Choroid plexus epithelial cell (primary cell): Measurements from ENCODE around the gene CAPN15.

ENCODE experiments used
- DNase-seq: peaks from one replicate; pipeline ENCODE4 v3.0.0-alpha.2; 2010; ENCODE audit warnings: low read depth
- H3K4me3 ChIP-seq: 2 replicates; pipeline ENCODE4 v1.5.1; 2011; ENCODE audit warnings: low read depth, mild to moderate bottlenecking, control low read depth, low read length, moderate library complexity
- TF ChIP-seq, protein P1 (sequence below): conservative IDR thresholded peaks from 2 replicates; pipeline ENCODE4 v1.5.1; 2011; ENCODE audit warnings: low read depth, mild to moderate bottlenecking, control low read depth, inconsistent platforms, low read length, moderate library complexity

CAPN15 gene

DNA sequence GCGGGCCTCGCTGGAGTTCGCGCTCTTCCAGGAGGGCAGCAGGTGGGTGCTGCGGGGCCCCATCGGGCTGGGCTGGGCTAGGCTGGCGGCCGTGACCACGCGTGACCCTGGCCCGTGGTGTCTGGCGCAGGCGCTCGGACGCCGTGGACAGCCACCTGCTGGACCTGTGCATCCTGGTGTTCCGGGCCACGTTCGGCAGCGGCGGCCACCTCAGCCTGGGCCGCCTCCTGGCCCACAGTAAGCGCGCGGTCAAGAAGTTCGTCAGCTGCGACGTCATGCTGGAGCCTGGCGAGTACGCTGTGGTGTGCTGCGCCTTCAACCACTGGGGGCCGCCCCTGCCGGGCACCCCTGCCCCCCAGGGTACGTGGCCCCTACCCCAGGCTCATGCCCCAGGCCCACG lies 24.7 kb downstream of the CAPN15 start:
- no peak for DNase-seq
- TF ChIP-seq, protein P1, sequence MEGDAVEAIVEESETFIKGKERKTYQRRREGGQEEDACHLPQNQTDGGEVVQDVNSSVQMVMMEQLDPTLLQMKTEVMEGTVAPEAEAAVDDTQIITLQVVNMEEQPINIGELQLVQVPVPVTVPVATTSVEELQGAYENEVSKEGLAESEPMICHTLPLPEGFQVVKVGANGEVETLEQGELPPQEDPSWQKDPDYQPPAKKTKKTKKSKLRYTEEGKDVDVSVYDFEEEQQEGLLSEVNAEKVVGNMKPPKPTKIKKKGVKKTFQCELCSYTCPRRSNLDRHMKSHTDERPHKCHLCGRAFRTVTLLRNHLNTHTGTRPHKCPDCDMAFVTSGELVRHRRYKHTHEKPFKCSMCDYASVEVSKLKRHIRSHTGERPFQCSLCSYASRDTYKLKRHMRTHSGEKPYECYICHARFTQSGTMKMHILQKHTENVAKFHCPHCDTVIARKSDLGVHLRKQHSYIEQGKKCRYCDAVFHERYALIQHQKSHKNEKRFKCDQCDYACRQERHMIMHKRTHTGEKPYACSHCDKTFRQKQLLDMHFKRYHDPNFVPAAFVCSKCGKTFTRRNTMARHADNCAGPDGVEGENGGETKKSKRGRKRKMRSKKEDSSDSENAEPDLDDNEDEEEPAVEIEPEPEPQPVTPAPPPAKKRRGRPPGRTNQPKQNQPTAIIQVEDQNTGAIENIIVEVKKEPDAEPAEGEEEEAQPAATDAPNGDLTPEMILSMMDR = no peak
- no peak overlapping the region for H3K4me3 ChIP-seq

DNA sequence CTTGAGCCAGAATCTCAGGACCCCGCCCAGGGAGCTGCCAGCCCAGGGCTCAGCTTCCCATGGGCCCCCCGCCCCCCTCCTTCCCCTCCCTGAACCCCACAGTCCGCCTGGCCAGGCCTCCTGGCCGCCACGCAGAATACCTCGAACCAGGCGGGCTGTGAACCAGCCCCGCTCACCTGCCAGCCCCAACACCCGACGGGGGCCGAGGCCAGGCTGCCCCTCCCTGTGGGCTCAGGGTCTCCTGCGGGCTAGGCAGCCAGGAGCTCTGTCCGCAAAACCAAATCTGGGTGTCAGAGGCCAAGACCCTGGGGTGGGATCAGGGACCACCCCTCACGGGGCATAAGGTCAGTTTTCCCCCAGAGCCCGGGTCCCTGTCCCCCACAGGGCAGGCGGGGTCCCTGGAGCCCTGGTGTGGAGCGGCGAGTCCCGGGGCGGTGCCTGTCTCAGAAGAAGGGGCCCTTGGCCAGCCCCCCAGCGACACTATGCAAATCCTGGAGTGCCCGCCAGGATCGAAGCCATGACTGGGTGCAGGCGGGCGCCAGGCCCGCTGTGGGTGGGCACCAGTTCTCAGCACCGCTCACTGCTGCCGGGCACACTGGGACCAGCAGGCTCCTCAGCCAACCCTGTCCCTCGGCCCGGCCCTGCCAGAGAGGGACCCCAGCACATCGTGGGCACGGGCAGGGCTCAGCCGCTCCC lies 26.2 kb downstream of the CAPN15 start:
- DNase-seq = no peak
- no peak overlapping the region for H3K4me3 ChIP-seq
- TF ChIP-seq, protein P1 = no peak

DNA sequence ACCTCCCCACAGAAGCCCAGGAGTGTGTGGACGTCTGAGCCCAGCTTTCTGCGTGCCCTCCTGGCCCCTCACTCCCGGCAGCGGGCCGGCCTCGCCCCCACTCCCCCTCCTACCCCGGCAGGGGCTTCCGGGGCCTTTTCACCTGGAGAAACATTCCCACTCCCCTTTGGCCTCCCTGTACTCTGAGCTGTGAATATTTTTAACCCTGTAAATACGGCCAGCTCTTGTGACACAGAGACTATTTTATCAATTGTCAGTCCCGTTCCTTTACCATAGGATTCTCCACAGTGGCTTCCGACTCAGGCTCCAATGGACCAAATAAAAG lies 26.7 kb downstream of the CAPN15 start:
- TF ChIP-seq, protein P1 = no peak
- DNase-seq = no peak
- no peak overlapping the region for H3K4me3 ChIP-seq

DNA sequence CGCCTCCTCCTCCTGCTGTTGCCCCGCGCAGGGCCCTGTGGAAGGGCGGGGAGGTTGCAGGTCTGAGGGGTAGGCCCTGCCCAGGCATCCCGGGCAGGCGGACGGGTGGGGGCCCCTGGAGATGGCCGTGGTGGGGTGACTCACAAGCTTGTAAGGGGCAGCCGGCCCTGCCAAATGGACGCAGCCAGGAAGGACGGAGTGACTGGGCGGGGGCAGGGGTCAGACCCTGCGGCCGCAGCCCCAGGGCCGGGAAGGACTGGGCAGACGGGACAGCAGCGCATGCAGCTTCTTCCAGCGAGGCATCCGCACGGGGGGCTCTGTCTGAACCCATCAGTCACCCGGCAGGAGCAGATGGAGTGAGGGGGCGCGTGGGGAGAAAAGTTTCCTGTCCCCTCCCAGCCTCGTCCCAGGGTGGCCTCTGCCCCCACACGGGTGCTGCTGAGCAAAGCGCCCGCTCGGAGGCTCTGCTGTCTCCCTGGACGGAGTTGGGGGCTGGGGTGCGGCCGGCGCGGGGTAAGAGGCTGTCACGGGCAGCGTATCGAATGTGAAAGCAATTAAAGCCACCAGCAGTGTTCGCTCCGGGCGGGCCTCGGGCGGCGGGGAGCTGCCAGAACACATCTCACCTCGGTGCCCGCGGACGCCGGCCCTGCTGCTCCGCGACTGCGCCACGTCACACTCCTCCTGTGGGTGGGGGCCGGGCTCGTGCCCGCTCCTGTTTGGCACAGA lies 27.3 kb downstream of the CAPN15 start:
- H3K4me3 ChIP-seq = no peak overlapping the region
- DNase-seq = no peak
- TF ChIP-seq, protein P1 = no peak

DNA sequence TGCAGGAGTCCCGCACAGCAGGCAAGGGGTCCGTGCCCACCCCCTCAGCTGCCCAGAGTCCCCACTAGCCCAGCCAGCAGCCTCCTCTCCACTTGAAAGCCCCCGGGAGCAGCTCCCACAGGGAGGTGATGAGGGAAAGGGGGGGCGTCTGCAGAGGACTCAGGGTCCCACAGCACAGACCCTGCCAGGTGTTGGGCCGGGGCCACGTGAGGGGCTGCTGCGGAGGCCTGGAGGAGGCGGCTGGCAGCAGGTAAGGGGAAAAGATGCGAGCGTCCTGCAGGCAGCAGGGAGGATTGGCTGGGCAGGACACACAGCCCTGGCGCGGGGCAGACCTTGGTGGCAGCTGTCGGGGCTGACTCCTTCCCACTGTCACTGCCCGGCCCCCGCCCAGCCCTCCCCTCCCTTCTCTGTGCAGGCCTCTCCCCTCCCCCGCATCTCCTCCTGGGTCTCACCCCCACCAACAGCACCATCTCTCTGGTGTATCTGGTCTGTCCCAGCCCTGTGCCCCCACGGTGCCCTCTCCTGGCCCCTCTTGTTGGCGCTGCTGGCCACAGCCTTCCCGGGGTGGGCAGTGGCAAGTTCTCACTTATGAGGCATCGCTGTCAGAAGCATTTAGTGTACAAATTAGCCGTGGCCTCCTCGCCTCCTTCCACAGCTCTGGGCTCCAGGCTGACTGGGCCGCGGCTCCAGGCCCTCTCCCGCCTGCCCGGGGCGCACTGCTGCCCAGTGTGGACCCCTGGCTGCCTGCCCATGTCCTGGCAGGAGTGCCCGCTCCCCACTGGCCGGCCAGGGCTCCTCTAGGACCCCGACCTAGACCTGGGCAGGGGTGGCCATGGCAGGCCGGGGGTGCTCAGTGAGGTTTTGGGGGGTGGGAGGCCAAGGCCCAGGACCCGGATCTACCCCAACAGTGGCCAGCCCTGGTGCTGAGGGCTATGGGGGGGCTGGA lies 28.3 kb downstream of the CAPN15 start:
- DNase-seq = no peak
- H3K4me3 ChIP-seq = no peak overlapping the region
- TF ChIP-seq, protein P1 = no peak

DNA sequence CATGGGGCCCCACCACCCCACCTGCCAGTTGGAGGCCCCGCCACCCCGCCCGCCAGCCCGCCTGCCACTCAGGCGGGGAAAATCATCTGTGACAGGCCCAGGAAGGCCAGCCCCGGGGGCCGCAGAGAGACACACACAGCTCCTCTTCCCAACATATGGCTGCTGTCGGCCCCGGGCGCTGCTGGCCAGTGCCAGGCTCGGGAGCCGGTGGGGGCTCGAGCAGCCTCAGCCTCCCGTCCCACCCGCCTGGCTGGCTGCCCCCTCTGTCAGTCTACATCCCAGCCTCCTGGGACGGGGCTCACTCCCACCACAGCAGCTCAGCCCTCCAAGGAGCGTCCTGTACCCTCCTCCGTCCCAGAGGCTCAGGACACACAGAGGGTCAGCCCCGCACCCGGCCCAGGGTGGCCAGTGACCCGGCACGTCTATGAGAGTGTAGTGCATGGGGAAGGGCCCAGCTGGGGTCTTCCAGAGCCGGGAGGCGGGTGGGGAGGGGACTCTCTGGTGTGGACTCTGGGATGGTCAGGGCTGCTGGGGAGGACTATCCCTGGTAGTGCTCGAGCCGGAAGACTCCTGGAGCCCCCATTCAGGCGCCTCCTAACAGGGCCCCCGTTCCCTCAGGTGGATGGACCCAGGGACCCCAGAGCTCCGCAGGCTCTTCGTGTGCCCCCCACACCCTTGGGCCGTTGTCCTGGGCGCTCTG lies 29.1 kb downstream of the CAPN15 start:
- no peak for DNase-seq
- H3K4me3 ChIP-seq = no peak overlapping the region
- TF ChIP-seq, protein P1 = no peak
